KMS-11 (cell line): Measurements from ENCODE around the gene RBM38.

Source experiments
- H2AFZ ChIP-seq: fragments of 200-600 bp; sonication (generic); 2 replicates; pipeline ENCODE4 v1.6.1; 2016; ENCODE audit warnings: antibody characterized with exemption, mixed run types, low read depth
- H3K27ac ChIP-seq: fragments of 200-600 bp; sonication (generic); 2 replicates; pipeline ENCODE4 v1.6.1; 2016; ENCODE audit warnings: mild to moderate bottlenecking, mixed run types
- H3K27me3 ChIP-seq: fragments of 200-600 bp; sonication (generic); 2 replicates; pipeline ENCODE4 v1.6.1; 2017; ENCODE audit warnings: mild to moderate bottlenecking, low read depth, mixed run types, moderate library complexity; ENCODE audit not compliant: insufficient read depth
- H3K36me3 ChIP-seq: fragments of 200-600 bp; sonication (generic); 2 replicates; pipeline ENCODE4 v1.6.1; 2017; ENCODE audit warnings: mild to moderate bottlenecking, mixed run types; ENCODE audit not compliant: insufficient read depth
- H3K4me1 ChIP-seq: fragments of 200-600 bp; sonication (generic); 2 replicates; pipeline ENCODE4 v1.6.1; 2016; ENCODE audit warnings: mild to moderate bottlenecking, low read depth, mixed run types; ENCODE audit not compliant: poor library complexity, severe bottlenecking
- H3K4me2 ChIP-seq: fragments of 200-600 bp; sonication (generic); 2 replicates; pipeline ENCODE4 v1.7.0; 2016; ENCODE audit warnings: mild to moderate bottlenecking, mixed run types
- H3K4me3 ChIP-seq: fragments of 200-600 bp; sonication (generic); IDR thresholded peaks from 2 replicates; pipeline ENCODE4 v1.6.1; 2017; ENCODE audit warnings: low read depth, low read length, mixed read lengths; ENCODE audit not compliant: insufficient read depth
- H3K79me2 ChIP-seq: fragments of 200-600 bp; sonication (generic); 2 replicates; pipeline ENCODE4 v1.6.1; 2016; ENCODE audit warnings: low read depth, mixed run types; ENCODE audit not compliant: insufficient read depth
- H3K9ac ChIP-seq: fragments of 200-600 bp; sonication (generic); 2 replicates; pipeline ENCODE4 v1.6.1; 2016; ENCODE audit warnings: mild to moderate bottlenecking, mixed run types
- H4K20me1 ChIP-seq: fragments of 200-600 bp; sonication (generic); 2 replicates; pipeline ENCODE4 v1.6.1; 2016; ENCODE audit warnings: mild to moderate bottlenecking, mixed run types; ENCODE audit not compliant: insufficient read depth
- CTCF ChIP-seq: fragments of 200-600 bp; sonication (generic); conservative IDR thresholded peaks from 2 replicates; pipeline ENCODE4 v1.6.1; 2017; ENCODE audit warnings: low read depth, mild to moderate bottlenecking, antibody characterized with exemption, low read length, moderate library complexity, mixed read lengths

Gene RBM38

GRCh38 chr20:57390604-57391438, at the start of gene RBM38:
TSS of gene RBM38 (plus strand) at chr20:57391396. CDS start at chr20:57391582, 186 bp downstream.
- Histone ChIP-seq H3K4me2 (peak within 1 kb of the TSS; percentile 97), H3K4me3 (no peak within 1 kb of the TSS), H4K20me1 (0 out of 2 replicates have a peak, but pooled peaks cover 6% of the 10 kb centered on the region), H3K36me3 (peaks cover 7% of the 10 kb centered on the region; the same call in 1 of the 2 replicates), H3K27ac (peak within 1 kb of the TSS; percentile 72), H2AFZ (peak within 1 kb of the TSS; percentile 85), H3K27me3 (no peaks in the 10 kb centered on the region), H3K79me2 (peaks cover 39% of the 10 kb centered on the region), H3K9ac (peak within 1 kb of the TSS; percentile 75), H3K4me1 (peaks cover 47% of the 10 kb centered on the region)
- no peak for TF ChIP-seq CTCF

DNA sequence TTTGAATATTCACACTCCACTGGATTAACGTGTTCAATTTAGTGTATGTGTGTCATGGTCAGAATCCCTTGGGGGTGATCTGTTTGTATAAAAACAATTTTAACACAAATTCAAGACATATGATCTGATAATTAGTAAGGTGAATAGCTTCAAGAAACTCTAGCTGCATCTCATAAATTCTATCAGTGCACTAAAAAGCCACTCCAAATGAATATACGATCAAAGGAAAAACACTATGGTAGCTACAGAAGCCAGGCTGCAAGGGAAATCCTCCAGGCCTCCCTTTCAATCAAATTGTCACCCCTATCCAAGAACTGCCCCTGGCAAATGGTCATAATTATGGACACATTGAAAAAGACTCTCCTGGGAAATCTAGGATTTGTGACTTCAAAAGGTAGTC, 49.5 kb upstream of the RBM38 start:
- H3K36me3 ChIP-seq, result no peaks in the 10 kb centered on the region
- no peak overlapping the region for H3K4me2 ChIP-seq
- peaks cover 2% of the 10 kb centered on the region for H3K4me1 ChIP-seq
- H4K20me1 ChIP-seq, result no peaks in the 10 kb centered on the region
- H3K4me3 ChIP-seq, result no peak overlapping the region
- no peak for TF ChIP-seq CTCF
- no peak overlapping the region for H3K9ac ChIP-seq
- H3K27ac ChIP-seq, result no peak overlapping the region
- no peak overlapping the region for H2AFZ ChIP-seq
- no peaks in the 10 kb centered on the region for H3K27me3 ChIP-seq
- no peaks in the 10 kb centered on the region for H3K79me2 ChIP-seq

GRCh38 chr20:57342829-57343228, 48.4 kb upstream of the RBM38 start:
- H3K9ac ChIP-seq, result no peak overlapping the region
- no peak for TF ChIP-seq CTCF
- no peaks in the 10 kb centered on the region for H3K27me3 ChIP-seq
- no peak overlapping the region for H3K4me2 ChIP-seq
- H3K36me3 ChIP-seq, result no peaks in the 10 kb centered on the region
- peaks cover 3% of the 10 kb centered on the region for H3K4me1 ChIP-seq
- H4K20me1 ChIP-seq, result no peaks in the 10 kb centered on the region
- no peak overlapping the region for H3K4me3 ChIP-seq
- H3K27ac ChIP-seq, result no peak overlapping the region
- no peaks in the 10 kb centered on the region for H3K79me2 ChIP-seq
- H2AFZ ChIP-seq, result no peak overlapping the region

- Histone ChIP-seq H2AFZ (no peak overlapping the region), H3K9ac (no peak overlapping the region)
These were observed 44.7 kb upstream of the RBM38 start for GRCh38 chr20:57346477-57346876.

More at GRCh38 chr20:57346477-57346876, 44.7 kb upstream of the RBM38 start:
- Histone ChIP-seq H3K4me1 (peaks cover 3% of the 10 kb centered on the region), H3K79me2 (peaks cover 4% of the 10 kb centered on the region), H4K20me1 (no peaks in the 10 kb centered on the region), H3K27me3 (no peaks in the 10 kb centered on the region), H3K4me2 (no peak overlapping the region), H3K4me3 (no peak overlapping the region), H3K27ac (no peak overlapping the region), H3K36me3 (no peaks in the 10 kb centered on the region)
- peak; percentile 95 for TF ChIP-seq CTCF
